ENCODE data around the gene NFKBIL1.

DNA sequence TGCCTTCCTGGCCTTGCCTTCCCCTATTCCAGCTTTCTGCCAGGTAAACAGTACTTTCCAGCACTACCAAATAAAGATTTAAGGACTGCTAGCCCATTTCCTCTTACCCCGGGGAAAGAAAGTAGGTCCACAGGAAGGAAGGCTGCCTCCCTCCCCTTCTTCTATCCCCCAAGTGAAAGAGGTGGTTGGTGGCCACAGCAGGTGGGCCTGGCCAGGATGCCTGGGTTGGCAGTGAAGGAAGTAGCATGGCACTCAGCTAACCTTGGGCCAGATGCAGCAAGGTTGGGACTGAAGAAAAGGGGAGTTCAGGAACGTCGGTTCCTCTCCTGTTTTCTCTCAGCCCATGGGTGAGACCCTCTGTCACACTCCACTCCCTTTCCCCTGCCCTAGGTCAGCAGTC lies 8.9 kb downstream of the NFKBIL1 start:
- TF ChIP-seq, protein P1, sequence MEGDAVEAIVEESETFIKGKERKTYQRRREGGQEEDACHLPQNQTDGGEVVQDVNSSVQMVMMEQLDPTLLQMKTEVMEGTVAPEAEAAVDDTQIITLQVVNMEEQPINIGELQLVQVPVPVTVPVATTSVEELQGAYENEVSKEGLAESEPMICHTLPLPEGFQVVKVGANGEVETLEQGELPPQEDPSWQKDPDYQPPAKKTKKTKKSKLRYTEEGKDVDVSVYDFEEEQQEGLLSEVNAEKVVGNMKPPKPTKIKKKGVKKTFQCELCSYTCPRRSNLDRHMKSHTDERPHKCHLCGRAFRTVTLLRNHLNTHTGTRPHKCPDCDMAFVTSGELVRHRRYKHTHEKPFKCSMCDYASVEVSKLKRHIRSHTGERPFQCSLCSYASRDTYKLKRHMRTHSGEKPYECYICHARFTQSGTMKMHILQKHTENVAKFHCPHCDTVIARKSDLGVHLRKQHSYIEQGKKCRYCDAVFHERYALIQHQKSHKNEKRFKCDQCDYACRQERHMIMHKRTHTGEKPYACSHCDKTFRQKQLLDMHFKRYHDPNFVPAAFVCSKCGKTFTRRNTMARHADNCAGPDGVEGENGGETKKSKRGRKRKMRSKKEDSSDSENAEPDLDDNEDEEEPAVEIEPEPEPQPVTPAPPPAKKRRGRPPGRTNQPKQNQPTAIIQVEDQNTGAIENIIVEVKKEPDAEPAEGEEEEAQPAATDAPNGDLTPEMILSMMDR (IDR thresholded peaks at IDR 0.05): no peak
- no peak for TF ChIP-seq CBFB (CRISPR knock-in tag; IDR thresholded peaks at IDR 0.05; ENCODE audit: low read depth)
- no peak for TF ChIP-seq ZNF416 (CRISPR knock-in tag; IDR thresholded peaks at IDR 0.05)
- TF ChIP-seq, protein P2, sequence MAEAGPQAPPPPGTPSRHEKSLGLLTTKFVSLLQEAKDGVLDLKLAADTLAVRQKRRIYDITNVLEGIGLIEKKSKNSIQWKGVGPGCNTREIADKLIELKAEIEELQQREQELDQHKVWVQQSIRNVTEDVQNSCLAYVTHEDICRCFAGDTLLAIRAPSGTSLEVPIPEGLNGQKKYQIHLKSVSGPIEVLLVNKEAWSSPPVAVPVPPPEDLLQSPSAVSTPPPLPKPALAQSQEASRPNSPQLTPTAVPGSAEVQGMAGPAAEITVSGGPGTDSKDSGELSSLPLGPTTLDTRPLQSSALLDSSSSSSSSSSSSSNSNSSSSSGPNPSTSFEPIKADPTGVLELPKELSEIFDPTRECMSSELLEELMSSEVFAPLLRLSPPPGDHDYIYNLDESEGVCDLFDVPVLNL (CRISPR knock-in tag; IDR thresholded peaks at IDR 0.05; ENCODE audit: borderline replicate concordance, low read depth): no peak
- no peak for TF ChIP-seq SMAD4 (CRISPR knock-in tag; IDR thresholded peaks at IDR 0.05)
- no peak for TF ChIP-seq PRRX2 (CRISPR knock-in tag; IDR thresholded peaks at IDR 0.05)
- TF ChIP-seq NFE2L1 (CRISPR knock-in tag; IDR thresholded peaks at IDR 0.05): no peak
- TF ChIP-seq, protein P3, sequence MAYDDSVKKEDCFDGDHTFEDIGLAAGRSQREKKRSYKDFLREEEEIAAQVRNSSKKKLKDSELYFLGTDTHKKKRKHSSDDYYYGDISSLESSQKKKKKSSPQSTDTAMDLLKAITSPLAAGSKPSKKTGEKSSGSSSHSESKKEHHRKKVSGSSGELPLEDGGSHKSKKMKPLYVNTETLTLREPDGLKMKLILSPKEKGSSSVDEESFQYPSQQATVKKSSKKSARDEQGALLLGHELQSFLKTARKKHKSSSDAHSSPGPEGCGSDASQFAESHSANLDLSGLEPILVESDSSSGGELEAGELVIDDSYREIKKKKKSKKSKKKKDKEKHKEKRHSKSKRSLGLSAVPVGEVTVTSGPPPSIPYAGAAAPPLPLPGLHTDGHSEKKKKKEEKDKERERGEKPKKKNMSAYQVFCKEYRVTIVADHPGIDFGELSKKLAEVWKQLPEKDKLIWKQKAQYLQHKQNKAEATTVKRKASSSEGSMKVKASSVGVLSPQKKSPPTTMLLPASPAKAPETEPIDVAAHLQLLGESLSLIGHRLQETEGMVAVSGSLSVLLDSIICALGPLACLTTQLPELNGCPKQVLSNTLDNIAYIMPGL (CRISPR knock-in tag; IDR thresholded peaks at IDR 0.05): no peak
- TF ChIP-seq CREB1 (CRISPR knock-in tag; IDR thresholded peaks at IDR 0.05): no peak
- TF ChIP-seq, protein P4, sequence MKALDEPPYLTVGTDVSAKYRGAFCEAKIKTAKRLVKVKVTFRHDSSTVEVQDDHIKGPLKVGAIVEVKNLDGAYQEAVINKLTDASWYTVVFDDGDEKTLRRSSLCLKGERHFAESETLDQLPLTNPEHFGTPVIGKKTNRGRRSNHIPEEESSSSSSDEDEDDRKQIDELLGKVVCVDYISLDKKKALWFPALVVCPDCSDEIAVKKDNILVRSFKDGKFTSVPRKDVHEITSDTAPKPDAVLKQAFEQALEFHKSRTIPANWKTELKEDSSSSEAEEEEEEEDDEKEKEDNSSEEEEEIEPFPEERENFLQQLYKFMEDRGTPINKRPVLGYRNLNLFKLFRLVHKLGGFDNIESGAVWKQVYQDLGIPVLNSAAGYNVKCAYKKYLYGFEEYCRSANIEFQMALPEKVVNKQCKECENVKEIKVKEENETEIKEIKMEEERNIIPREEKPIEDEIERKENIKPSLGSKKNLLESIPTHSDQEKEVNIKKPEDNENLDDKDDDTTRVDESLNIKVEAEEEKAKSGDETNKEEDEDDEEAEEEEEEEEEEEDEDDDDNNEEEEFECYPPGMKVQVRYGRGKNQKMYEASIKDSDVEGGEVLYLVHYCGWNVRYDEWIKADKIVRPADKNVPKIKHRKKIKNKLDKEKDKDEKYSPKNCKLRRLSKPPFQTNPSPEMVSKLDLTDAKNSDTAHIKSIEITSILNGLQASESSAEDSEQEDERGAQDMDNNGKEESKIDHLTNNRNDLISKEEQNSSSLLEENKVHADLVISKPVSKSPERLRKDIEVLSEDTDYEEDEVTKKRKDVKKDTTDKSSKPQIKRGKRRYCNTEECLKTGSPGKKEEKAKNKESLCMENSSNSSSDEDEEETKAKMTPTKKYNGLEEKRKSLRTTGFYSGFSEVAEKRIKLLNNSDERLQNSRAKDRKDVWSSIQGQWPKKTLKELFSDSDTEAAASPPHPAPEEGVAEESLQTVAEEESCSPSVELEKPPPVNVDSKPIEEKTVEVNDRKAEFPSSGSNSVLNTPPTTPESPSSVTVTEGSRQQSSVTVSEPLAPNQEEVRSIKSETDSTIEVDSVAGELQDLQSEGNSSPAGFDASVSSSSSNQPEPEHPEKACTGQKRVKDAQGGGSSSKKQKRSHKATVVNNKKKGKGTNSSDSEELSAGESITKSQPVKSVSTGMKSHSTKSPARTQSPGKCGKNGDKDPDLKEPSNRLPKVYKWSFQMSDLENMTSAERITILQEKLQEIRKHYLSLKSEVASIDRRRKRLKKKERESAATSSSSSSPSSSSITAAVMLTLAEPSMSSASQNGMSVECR (CRISPR knock-in tag; IDR thresholded peaks at IDR 0.05; ENCODE audit: borderline replicate concordance): no peak
- no peak for TF ChIP-seq ESRRA (CRISPR knock-in tag; IDR thresholded peaks at IDR 0.05; ENCODE audit: borderline replicate concordance)
